Measurements from ENCODE around the gene POLR2H. TPM values are rescaled to one million over a fixed set of nuclear protein-coding genes. Genes with fewer than 3 reads are reported as not detected.

Gene POLR2H
- total and polyA plus RNA-seq, 2 donors (not counting 1 experiment from before 2014, with no cell fraction given), result 60.4 to 106 TPM

DNA sequence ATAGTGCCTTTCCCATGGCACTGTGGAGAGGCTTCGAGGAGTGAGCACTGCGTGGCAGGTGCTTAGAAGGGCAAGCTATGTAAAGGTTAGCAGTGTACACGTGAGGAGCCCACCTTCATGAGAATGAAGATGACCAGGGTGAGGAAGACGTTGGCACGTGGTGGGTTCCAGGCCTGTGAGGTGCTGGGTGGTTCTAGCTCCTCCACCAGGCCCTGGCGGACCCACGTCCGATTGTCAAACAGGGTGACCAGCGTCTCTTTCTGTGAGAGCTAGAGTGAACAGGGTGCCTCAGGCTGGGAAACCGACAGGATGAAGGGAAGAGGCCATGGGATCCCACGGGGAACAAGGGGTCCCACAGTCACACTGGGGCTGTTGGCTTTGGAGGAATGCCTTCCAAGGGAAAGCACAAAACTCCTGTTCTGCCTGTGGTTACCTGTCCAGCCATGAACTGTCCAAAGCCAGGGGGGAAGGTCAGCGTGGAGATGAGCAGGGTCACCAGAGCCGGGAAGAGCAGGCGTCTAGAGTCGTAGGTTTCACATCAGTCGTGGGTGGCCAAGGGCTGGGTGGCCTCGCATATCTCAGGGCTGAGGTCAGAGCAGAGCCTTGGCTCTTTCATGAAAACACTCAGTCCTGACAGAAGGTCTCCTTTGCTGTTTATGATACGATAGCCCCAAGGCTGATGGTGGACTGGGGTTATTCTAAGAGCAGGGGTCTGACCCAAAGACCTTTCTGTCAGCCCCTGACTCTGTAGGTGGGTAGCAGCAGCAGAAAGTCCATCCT, 6.1 kb upstream of the POLR2H start:
- CTCF ChIA-PET, result interaction anchor here (2.0 to 5.2 kb wide), 3 partner anchors 16 to 185 kb away, joined by 10 to 76 read pairs (median 20); no protein-coding TSS in a partner anchor
- WGBS (ENCODE audit: insufficient coverage), result 96% methylated on average over 16 of the region's 18 CpGs
- POLR2A ChIA-PET, result no interaction called here
- Histone ChIP-seq H2AFZ (ENCODE audit: insufficient read depth, low read depth, low read length, poor library complexity, severe bottlenecking) (no peak overlapping the region), H3K4me1 (ENCODE audit: control insufficient read depth in 2 of 2, insufficient read depth in 2 of 2, low read length in 2 of 2) (peaks cover 0 to 8% of the 10 kb centered on the region in 2 donors), H3K27me3 (replicated peaks in 1 of 4; ENCODE audit: control extremely low read depth in 1 of 4, control insufficient read depth in 3 of 4, insufficient read depth in 4 of 4, low read length in 3 of 4) (no peaks in the 10 kb centered on the region), H3K4me3 (ENCODE audit: control extremely low read depth in 1 of 5, extremely low read depth in 1 of 5, insufficient read depth in 1 of 5, low read depth in 2 of 5, low read length in 4 of 5) (no peak overlapping the region), H3K36me3 (replicated peaks in 1 of 2; ENCODE audit: control extremely low read depth in 1 of 2, control insufficient read depth in 1 of 2, extremely low read depth in 1 of 2, insufficient read depth in 2 of 2, low read length in 1 of 2) (no peaks in the 10 kb centered on the region), H3K9me3 (ENCODE audit: control extremely low read depth in 1 of 3, control insufficient read depth in 2 of 3, insufficient read depth in 1 of 3, low read length in 2 of 3) (no peaks in the 10 kb centered on the region), H3K9ac (ENCODE audit: low read length) (no peak overlapping the region), H3K4me2 (replicated peaks; ENCODE audit: low read depth, low read length, poor library complexity, severe bottlenecking) (no peak overlapping the region), H3K79me2 (ENCODE audit: control insufficient read depth, insufficient read depth, low read length) (no peaks in the 10 kb centered on the region), H4K20me1 (ENCODE audit: control insufficient read depth, insufficient read depth, low read length, poor library complexity, severe bottlenecking) (no peaks in the 10 kb centered on the region), H3K27ac (ENCODE audit: low read length in 2 of 2) (no peak overlapping the region)
- Mint-ChIP-seq H3K4me3 (no peak overlapping the region), H3K27ac (no peak overlapping the region), H3K9me3 (ENCODE audit: insufficient read depth) (no peaks in the 10 kb centered on the region), H3K4me1 (no peaks in the 10 kb centered on the region), H3K27me3 (no peaks in the 10 kb centered on the region)
- no peak for TF ChIP-seq EZH2 (IDR thresholded peaks at IDR 0.05; ENCODE audit: borderline replicate concordance, insufficient read depth, low read depth, low read length, poor library complexity, severe bottlenecking)
- TF ChIP-seq, protein P1, sequence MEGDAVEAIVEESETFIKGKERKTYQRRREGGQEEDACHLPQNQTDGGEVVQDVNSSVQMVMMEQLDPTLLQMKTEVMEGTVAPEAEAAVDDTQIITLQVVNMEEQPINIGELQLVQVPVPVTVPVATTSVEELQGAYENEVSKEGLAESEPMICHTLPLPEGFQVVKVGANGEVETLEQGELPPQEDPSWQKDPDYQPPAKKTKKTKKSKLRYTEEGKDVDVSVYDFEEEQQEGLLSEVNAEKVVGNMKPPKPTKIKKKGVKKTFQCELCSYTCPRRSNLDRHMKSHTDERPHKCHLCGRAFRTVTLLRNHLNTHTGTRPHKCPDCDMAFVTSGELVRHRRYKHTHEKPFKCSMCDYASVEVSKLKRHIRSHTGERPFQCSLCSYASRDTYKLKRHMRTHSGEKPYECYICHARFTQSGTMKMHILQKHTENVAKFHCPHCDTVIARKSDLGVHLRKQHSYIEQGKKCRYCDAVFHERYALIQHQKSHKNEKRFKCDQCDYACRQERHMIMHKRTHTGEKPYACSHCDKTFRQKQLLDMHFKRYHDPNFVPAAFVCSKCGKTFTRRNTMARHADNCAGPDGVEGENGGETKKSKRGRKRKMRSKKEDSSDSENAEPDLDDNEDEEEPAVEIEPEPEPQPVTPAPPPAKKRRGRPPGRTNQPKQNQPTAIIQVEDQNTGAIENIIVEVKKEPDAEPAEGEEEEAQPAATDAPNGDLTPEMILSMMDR (IDR thresholded peaks at IDR 0.05), result no peak
- intact Hi-C loops (cut with micrococcal nuclease), result no loop called here
- ATAC-seq (ENCODE audit: low read depth) (no peak), DNase-seq (no peak)
